NCI-H1930 (cell line): Measurements from ENCODE around the gene RSRP1.

Source experiments
- DNase-seq, 2 experiments: peaks; one replicate each; lab custom pipeline; 2025; lab: John Stamatoyannopoulos, UW

Gene RSRP1

DNA sequence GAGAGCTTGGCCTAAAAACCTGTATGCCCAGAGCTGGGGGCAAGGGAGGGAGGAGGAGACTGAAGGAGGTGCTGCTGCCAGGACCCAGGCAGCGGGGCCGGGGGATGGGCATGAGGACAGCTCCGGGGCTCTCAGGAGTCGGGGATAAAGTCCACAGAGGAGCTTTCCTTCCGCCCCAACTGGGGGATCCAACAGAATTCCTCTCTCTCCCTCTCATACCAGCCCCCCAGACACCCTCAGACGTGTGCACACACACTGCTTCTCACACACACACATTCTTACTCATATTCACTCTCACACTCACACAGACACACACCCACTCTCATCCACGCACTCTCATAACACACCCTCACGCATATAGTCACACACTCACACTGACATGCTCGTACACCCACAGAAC lies 54.0 kb downstream of the RSRP1 start:
- no peak for DNase-seq
